ENCODE results near the gene LAT. TPM values are rescaled to one million over a fixed set of nuclear protein-coding genes. Genes with fewer than 3 reads are reported as not detected.
A peak's percentile ranks its signal among the peaks of the same experiment; 100 is the strongest.

The LAT gene
- total and polyA plus RNA-seq, 8 donors, result 1.3 to 26.8 (median 7.3) TPM; not detected in 1

- Histone ChIP-seq H3K4me3 (peak overlapping the region in 3 of 4 donors; percentile 15 to 37 (median 30)), H3K27me3 (no peaks in the 10 kb centered on the region), H3K9me3 (peaks cover 0 to 12% (median 3%) of the 10 kb centered on the region in 4 donors), H3K27ac (peak overlapping the region in 2 of 5 donors; percentile 46 to 71), H3K4me1 (peaks cover 0 to 10% (median 0%) of the 10 kb centered on the region in 4 donors), H3K36me3 (peaks cover 51 to 93% (median 92%) of the 10 kb centered on the region in 4 donors)
- 80 to 94% (median 85%) methylated on average over 8 to 13 of the region's 13 CpGs for WGBS, 5 donors
- no peak for TF ChIP-seq POLR2AphosphoS5 (IDR thresholded peaks at IDR 0.05)
- no peak for TF ChIP-seq POLR2A (IDR thresholded peaks at IDR 0.05)
- no peak for TF ChIP-seq CTCF (IDR thresholded peaks at IDR 0.05)
- TF ChIP-seq EP300 (IDR thresholded peaks at IDR 0.05), result no peak
- no peak for DNase-seq
- intact Hi-C loops (cut with DNase I; ENCODE audit: low total_unique reads), result no loop called here
Observed at GRCh38 chr16:28986492-28986891, 1.6 kb downstream of the LAT start.

- no peak for DNase-seq
- TF ChIP-seq EP300 (IDR thresholded peaks at IDR 0.05) (no peak), CTCF (IDR thresholded peaks at IDR 0.05) (no peak), POLR2AphosphoS5 (IDR thresholded peaks at IDR 0.05) (no peak), POLR2A (IDR thresholded peaks at IDR 0.05) (no peak)
- WGBS, 5 donors, result 91 to 97% (median 94%) methylated on average over 4 of the region's 4 CpGs
- no peak overlapping the region for H3K27ac ChIP-seq
- peaks cover 0 to 10% (median 0%) of the 10 kb centered on the region in 4 donors for H3K4me1 ChIP-seq
- peaks cover 0 to 12% (median 3%) of the 10 kb centered on the region in 4 donors for H3K9me3 ChIP-seq
- H3K4me3 ChIP-seq, result no peak overlapping the region
- intact Hi-C loops (cut with DNase I; ENCODE audit: low total_unique reads), result no loop called here
- H3K36me3 ChIP-seq, result peaks cover 43 to 85% (median 84%) of the 10 kb centered on the region in 4 donors
- H3K27me3 ChIP-seq, result no peaks in the 10 kb centered on the region
Observed at GRCh38 chr16:28987170-28987853, 2.5 kb downstream of the LAT start.

GRCh38 chr16:28989363-28989762, 4.5 kb downstream of the LAT start:
- Histone ChIP-seq H3K27ac (no peak overlapping the region), H3K4me1 (peaks cover 0 to 7% (median 0%) of the 10 kb centered on the region in 4 donors), H3K4me3 (no peak overlapping the region), H3K27me3 (no peaks in the 10 kb centered on the region), H3K9me3 (peaks cover 0 to 12% (median 3%) of the 10 kb centered on the region in 4 donors), H3K36me3 (peaks cover 23 to 64% (median 64%) of the 10 kb centered on the region in 4 donors)
- intact Hi-C loops (cut with DNase I; ENCODE audit: low total_unique reads), result no loop called here
- no peak for DNase-seq
- 90 to 95% (median 92%) methylated on average over 14 of the region's 14 CpGs for WGBS, 5 donors
- no peak for TF ChIP-seq CTCF (IDR thresholded peaks at IDR 0.05)
- no peak for TF ChIP-seq EP300 (IDR thresholded peaks at IDR 0.05)
- no peak for TF ChIP-seq POLR2A (IDR thresholded peaks at IDR 0.05)
- no peak for TF ChIP-seq POLR2AphosphoS5 (IDR thresholded peaks at IDR 0.05)

- H3K36me3 ChIP-seq, result peaks cover 18 to 53% (median 52%) of the 10 kb centered on the region in 4 donors
- WGBS, 5 donors, result 85 to 90% (median 87%) methylated on average over 11 of the region's 11 CpGs
- no peaks in the 10 kb centered on the region for H3K4me1 ChIP-seq
- intact Hi-C loops (cut with DNase I; ENCODE audit: low total_unique reads), result no loop called here
- TF ChIP-seq POLR2A (IDR thresholded peaks at IDR 0.05), result no peak
- TF ChIP-seq EP300 (IDR thresholded peaks at IDR 0.05), result no peak
- TF ChIP-seq POLR2AphosphoS5 (IDR thresholded peaks at IDR 0.05), result no peak
- TF ChIP-seq CTCF (IDR thresholded peaks at IDR 0.05), result no peak
- H3K27ac ChIP-seq, result no peak overlapping the region
- no peaks in the 10 kb centered on the region for H3K27me3 ChIP-seq
- no peak overlapping the region for H3K4me3 ChIP-seq
- H3K9me3 ChIP-seq, result peaks cover 0 to 12% (median 3%) of the 10 kb centered on the region in 4 donors
- DNase-seq, result no peak
Observed at GRCh38 chr16:28990375-28991040, 5.7 kb downstream of the LAT start.

Data from stomach (tissue), 9 donors.